BLaER1 treated with 17β-estradiol and CSF1 and Interleukin-3, amounts not matched to agents 10 nM and 100 nM (cell line): ENCODE results near the gene MTCL1.

Experiments
- H3K27ac ChIP-seq, 11 experiments: shearing (Covaris generic); formaldehyde crosslinking; 2 replicates each; pipeline ENCODE4 v1.8.1; 2022
- H3K27me3 ChIP-seq, 11 experiments: shearing (Covaris generic); formaldehyde crosslinking; 2 replicates each; pipeline ENCODE4 v1.8.1; 2022
- H3K36me3 ChIP-seq, 11 experiments: shearing (Covaris generic); formaldehyde crosslinking; 2 replicates each; pipeline ENCODE4 v1.8.1; 2022
- H3K4me1 ChIP-seq, 10 experiments: shearing (Covaris generic); formaldehyde crosslinking; 2 replicates each; pipeline ENCODE4 v1.8.1; 2022
- H3K4me2 ChIP-seq, 11 experiments: shearing (Covaris generic); formaldehyde crosslinking; 2 replicates each; pipeline ENCODE4 v1.8.1; 2022
- H3K4me3 ChIP-seq, 10 experiments: shearing (Covaris generic); formaldehyde crosslinking; 2 replicates each; pipeline ENCODE4 v1.8.1; 2022
- H3K9ac ChIP-seq, 11 experiments: shearing (Covaris generic); formaldehyde crosslinking; 2 replicates each; pipeline ENCODE4 v1.8.1; 2022
- H3K9me3 ChIP-seq, 11 experiments: shearing (Covaris generic); formaldehyde crosslinking; replicated peaks in 1 of 11; 2 replicates each; pipeline ENCODE4 v1.8.1; 2022
- H4K20me1 ChIP-seq, 11 experiments: shearing (Covaris generic); formaldehyde crosslinking; 2 replicates each; pipeline ENCODE4 v1.8.1; 2022
- Cebpa-rat ChIP-seq, 11 experiments: shearing (Covaris generic); IDR thresholded peaks; 2 replicates each; pipeline ENCODE4 v1.8.1; 2022

Gene MTCL1

DNA sequence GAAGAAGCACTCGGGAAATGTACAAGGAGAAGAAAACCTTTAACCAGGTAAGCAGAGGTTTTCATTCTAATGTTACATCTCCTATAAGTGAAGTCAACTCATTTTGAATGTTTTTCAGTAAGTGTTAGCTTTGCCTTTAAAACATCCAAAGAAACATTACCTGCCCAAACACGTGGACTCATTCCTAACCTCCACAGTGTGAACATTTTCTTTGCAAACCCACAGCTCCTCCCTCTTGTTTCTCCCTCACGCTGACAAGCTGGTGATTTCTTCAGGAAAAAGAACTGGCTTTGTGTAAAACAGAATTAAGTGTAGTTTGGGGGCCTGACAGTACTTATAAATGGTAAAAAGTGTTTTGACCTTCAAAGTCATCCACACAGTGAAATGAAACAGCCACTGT lies 72.5 kb downstream of the MTCL1 start:
- Histone ChIP-seq H3K27me3 (peaks cover 0 to 57% (median 0%) of the 10 kb centered on the region in 11 experiments; a peak in 7 of 22 replicates), H3K9ac (peak overlapping the region in 4 of 11 experiments; percentile 21 to 86 (median 25); a peak in 3 of 22 replicates), H3K36me3 (peaks cover 0 to 25% (median 0%) of the 10 kb centered on the region in 11 experiments; a peak in 1 of 22 replicates), H4K20me1 (peaks cover 0 to 2% (median 0%) of the 10 kb centered on the region in 11 experiments; a peak in 1 of 22 replicates), H3K4me3 (no peak overlapping the region), H3K4me1 (peaks cover 34 to 100% (median 91%) of the 10 kb centered on the region in 10 experiments), H3K27ac (peak overlapping the region in 5 of 11 experiments; percentile 25 to 89 (median 46); a peak in 8 of 22 replicates), H3K4me2 (peak overlapping the region in 9 of 11 experiments; percentile 86 to 99 (median 94); a peak in 19 of 22 replicates), H3K9me3 (no peaks in the 10 kb centered on the region)
- TF ChIP-seq Cebpa-rat (IDR thresholded peaks at IDR 0.05), result no peak

DNA sequence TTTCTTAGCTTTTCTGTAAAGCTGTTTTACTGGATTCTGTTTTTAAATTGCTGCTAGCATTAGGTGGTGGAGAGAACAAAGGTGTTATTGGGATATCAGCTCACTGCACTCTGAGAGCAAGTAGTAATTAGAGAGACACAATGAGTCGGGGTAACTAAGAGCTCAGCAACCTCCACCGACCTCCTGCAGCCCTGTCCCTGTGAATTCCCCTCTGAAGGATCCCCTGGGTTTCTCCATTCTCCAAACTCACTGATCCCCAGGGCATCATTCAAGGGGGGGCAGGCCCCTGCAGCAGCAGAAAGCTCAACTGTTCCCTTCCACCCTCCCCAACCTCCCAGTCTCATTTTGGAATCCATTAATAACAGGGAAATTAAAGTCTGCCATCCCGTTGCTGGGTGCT lies 73.0 kb downstream of the MTCL1 start:
- H3K36me3 ChIP-seq, result peaks cover 0 to 23% (median 0%) of the 10 kb centered on the region in 11 experiments; a peak in 2 of 22 replicates
- H3K27me3 ChIP-seq, result peaks cover 0 to 63% (median 0%) of the 10 kb centered on the region in 11 experiments; a peak in 7 of 22 replicates
- TF ChIP-seq Cebpa-rat (IDR thresholded peaks at IDR 0.05), result no peak
- H3K4me3 ChIP-seq, result peak overlapping the region in 1 of 10 experiments; percentile 94; a peak in 1 of 20 replicates
- no peaks in the 10 kb centered on the region for H3K9me3 ChIP-seq
- H3K4me1 ChIP-seq, result peaks cover 40 to 99% (median 96%) of the 10 kb centered on the region in 10 experiments
- peak overlapping the region in 5 of 11 experiments; percentile 19 to 88 (median 53); a peak in 8 of 22 replicates for H3K9ac ChIP-seq
- H4K20me1 ChIP-seq, result peaks cover 0 to 5% (median 0%) of the 10 kb centered on the region in 11 experiments; a peak in 1 of 22 replicates
- peak overlapping the region in 7 of 11 experiments; percentile 21 to 93 (median 46); a peak in 12 of 22 replicates for H3K27ac ChIP-seq
- peak overlapping the region in 10 of 11 experiments; percentile 36 to 99 (median 93); a peak in 19 of 22 replicates for H3K4me2 ChIP-seq

DNA sequence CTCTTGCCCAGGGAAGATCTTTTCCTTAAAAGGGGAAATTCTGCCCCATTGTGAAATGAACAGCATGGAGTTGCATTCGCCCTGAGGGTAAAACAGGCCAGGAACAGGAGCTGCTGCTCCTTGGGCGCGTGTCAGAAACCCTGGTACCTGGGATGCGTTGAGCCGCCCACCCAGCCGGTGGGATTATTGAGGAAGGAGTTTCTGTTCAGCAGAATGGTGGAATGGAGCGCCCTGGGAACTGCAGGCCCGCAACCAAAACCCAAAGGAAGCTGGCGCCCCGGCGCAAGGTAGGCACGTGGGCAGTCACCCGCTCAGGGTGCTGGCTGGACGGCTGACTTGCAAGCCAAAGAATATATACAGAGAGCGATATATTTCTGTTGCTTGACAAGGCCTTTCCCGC lies 73.5 kb downstream of the MTCL1 start:
- H3K4me2 ChIP-seq, result peak overlapping the region; percentile 31 to 99 (median 92)
- peaks cover 44 to 100% (median 94%) of the 10 kb centered on the region in 10 experiments for H3K4me1 ChIP-seq
- peaks cover 0 to 10% (median 0%) of the 10 kb centered on the region in 11 experiments; a peak in 1 of 22 replicates for H4K20me1 ChIP-seq
- peaks cover 0 to 67% (median 0%) of the 10 kb centered on the region in 11 experiments; a peak in 7 of 22 replicates for H3K27me3 ChIP-seq
- no peak for TF ChIP-seq Cebpa-rat (IDR thresholded peaks at IDR 0.05)
- H3K9me3 ChIP-seq, result no peaks in the 10 kb centered on the region
- peaks cover 0 to 26% (median 0%) of the 10 kb centered on the region in 11 experiments; a peak in 2 of 22 replicates for H3K36me3 ChIP-seq
- peak overlapping the region in 5 of 11 experiments; percentile 21 to 88 (median 53); a peak in 8 of 22 replicates for H3K9ac ChIP-seq
- peak overlapping the region in 7 of 11 experiments; percentile 21 to 93 (median 46); a peak in 13 of 22 replicates for H3K27ac ChIP-seq
- H3K4me3 ChIP-seq, result peak overlapping the region in 2 of 10 experiments; percentile 15 to 94; a peak in 2 of 20 replicates

DNA sequence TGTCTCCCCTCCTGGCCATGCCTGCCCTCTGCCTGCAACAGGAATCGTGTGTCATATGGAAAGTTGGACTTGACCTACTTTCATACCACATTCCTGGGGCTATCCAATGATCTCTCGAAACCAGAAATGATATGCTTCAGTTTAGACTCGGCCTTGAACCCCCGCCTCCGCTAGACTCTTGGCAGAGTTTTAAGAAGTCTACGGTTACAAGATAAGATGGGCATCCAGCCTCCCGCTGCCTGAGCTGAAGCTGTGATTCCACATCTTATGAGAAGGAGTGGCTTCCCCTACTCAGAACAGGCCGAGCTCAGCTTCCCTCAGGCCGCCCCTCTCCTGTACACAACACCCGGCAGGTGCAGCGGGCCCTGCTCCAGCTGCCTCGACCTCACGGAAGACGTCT lies 73.9 kb downstream of the MTCL1 start:
- H3K9me3 ChIP-seq, result no peaks in the 10 kb centered on the region
- peak overlapping the region in 7 of 11 experiments; percentile 21 to 93 (median 46); a peak in 11 of 22 replicates for H3K27ac ChIP-seq
- H3K4me3 ChIP-seq, result peak overlapping the region in 2 of 10 experiments; percentile 15 to 94; a peak in 2 of 20 replicates
- peaks cover 0 to 72% (median 0%) of the 10 kb centered on the region in 11 experiments; a peak in 7 of 22 replicates for H3K27me3 ChIP-seq
- H4K20me1 ChIP-seq, result peaks cover 0 to 14% (median 0%) of the 10 kb centered on the region in 11 experiments; a peak in 1 of 22 replicates
- peak overlapping the region; percentile 31 to 99 (median 92) for H3K4me2 ChIP-seq
- TF ChIP-seq Cebpa-rat (IDR thresholded peaks at IDR 0.05), result no peak
- peaks cover 0 to 28% (median 0%) of the 10 kb centered on the region in 11 experiments; a peak in 3 of 22 replicates for H3K36me3 ChIP-seq
- peaks cover 48 to 100% (median 98%) of the 10 kb centered on the region in 10 experiments for H3K4me1 ChIP-seq
- H3K9ac ChIP-seq, result peak overlapping the region in 4 of 11 experiments; percentile 21 to 88 (median 70); a peak in 7 of 22 replicates

DNA sequence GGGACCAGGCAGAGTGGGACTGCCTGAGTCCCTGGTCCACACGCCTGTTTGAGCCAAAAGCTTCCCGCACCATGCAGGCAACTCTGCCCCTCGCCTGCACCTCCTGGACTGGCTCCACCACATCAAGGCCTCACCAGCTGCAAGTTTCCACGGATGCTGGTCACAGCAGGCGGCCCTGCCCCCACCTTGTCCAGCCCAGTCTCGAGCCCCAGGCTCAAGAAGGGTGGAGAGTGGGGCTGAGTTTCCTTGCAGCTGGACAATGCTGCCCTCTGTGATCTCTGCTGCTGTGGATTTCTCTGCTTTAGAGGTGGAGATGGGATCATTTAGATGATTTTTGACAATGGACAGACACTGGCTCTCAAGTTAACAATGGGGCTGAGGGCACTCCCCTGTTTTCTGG lies 74.9 kb downstream of the MTCL1 start:
- TF ChIP-seq Cebpa-rat (IDR thresholded peaks at IDR 0.05), result no peak
- Histone ChIP-seq H3K4me1 (peaks cover 58 to 100% (median 96%) of the 10 kb centered on the region in 10 experiments), H3K27ac (peak overlapping the region in 7 of 11 experiments; percentile 15 to 93 (median 48); a peak in 13 of 22 replicates), H3K36me3 (peaks cover 0 to 29% (median 0%) of the 10 kb centered on the region in 11 experiments; a peak in 3 of 22 replicates), H3K27me3 (peaks cover 0 to 81% (median 0%) of the 10 kb centered on the region in 11 experiments; a peak in 7 of 22 replicates), H3K4me2 (peak overlapping the region in 10 of 11 experiments; percentile 8 to 99 (median 93); a peak in 19 of 22 replicates), H3K9ac (peak overlapping the region in 5 of 11 experiments; percentile 11 to 88 (median 86); a peak in 9 of 22 replicates), H3K9me3 (no peaks in the 10 kb centered on the region), H3K4me3 (peak overlapping the region in 2 of 10 experiments; percentile 39 to 94; a peak in 4 of 20 replicates), H4K20me1 (peaks cover 0 to 19% (median 0%) of the 10 kb centered on the region in 11 experiments; a peak in 1 of 22 replicates)

DNA sequence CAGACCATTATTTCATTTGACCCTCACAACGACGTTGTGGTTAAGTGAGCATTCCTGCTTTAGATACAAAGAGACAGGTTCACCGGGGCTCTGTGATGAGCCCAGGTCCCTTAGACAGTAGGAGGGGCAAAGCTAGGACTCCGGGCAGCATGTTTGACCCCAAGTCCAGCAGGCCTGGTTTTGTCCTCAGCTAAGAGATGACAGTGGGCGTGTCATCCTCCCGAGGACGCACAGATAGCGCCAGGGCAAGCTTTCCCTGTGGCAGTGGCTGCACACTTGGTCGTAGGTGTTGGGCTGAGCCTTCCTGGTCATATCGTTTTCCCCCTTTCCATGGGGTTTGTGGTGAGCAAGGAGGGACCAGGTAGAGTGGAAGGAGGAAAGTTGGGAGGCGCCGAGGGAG lies 76.3 kb downstream of the MTCL1 start:
- Histone ChIP-seq H3K36me3 (peaks cover 0 to 43% (median 0%) of the 10 kb centered on the region in 11 experiments; a peak in 3 of 22 replicates), H3K27me3 (peaks cover 0 to 95% (median 0%) of the 10 kb centered on the region in 11 experiments; a peak in 7 of 22 replicates), H4K20me1 (peaks cover 0 to 27% (median 0%) of the 10 kb centered on the region in 11 experiments; a peak in 2 of 22 replicates), H3K27ac (peak overlapping the region in 8 of 11 experiments; percentile 44 to 93 (median 86); a peak in 15 of 22 replicates), H3K4me3 (peak overlapping the region in 8 of 10 experiments; percentile 32 to 94 (median 64); a peak in 15 of 20 replicates), H3K9ac (peak overlapping the region in 8 of 11 experiments; percentile 57 to 89 (median 84); a peak in 16 of 22 replicates), H3K9me3 (no peaks in the 10 kb centered on the region), H3K4me2 (peak overlapping the region; percentile 86 to 99 (median 94)), H3K4me1 (peaks cover 64 to 100% (median 89%) of the 10 kb centered on the region in 10 experiments)
- TF ChIP-seq Cebpa-rat (IDR thresholded peaks at IDR 0.05), result no peak

DNA sequence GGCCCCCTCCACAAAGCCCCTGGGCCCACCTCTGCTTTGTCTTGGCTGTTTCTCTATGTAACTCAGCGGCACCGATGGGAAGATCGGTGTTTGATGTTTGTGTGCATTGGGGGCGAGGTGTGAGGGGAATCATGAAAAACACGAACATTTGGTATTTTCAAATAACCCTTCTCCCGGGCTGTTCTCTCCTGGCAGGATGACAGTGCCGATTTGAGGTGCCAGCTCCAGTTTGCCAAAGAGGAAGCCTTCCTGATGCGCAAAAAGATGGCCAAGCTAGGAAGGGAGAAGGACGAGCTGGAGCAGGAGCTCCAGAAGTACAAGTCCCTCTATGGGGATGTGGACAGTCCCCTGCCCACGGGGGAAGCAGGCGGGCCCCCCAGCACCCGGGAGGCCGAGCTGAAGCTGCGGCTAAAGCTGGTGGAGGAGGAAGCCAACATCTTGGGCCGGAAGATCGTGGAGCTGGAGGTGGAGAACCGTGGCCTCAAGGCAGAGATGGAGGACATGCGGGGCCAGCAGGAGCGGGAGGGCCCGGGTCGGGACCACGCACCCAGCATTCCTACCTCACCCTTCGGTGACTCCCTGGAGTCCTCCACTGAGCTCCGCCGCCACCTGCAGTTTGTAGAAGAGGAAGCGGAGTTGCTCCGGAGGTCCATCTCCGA lies 78.1 kb downstream of the MTCL1 start:
- H3K4me1 ChIP-seq, result peaks cover 51 to 100% (median 90%) of the 10 kb centered on the region in 10 experiments
- no peak for TF ChIP-seq Cebpa-rat (IDR thresholded peaks at IDR 0.05)
- no peaks in the 10 kb centered on the region for H3K9me3 ChIP-seq
- peak overlapping the region; percentile 86 to 99 (median 94) for H3K4me2 ChIP-seq
- H3K27me3 ChIP-seq, result peaks cover 0 to 97% (median 0%) of the 10 kb centered on the region in 11 experiments; a peak in 7 of 22 replicates
- peak overlapping the region; percentile 32 to 94 (median 64); a peak in 19 of 20 replicates for H3K4me3 ChIP-seq
- peak overlapping the region in 10 of 11 experiments; percentile 3 to 89 (median 82); a peak in 17 of 22 replicates for H3K9ac ChIP-seq
- peaks cover 0 to 59% (median 0%) of the 10 kb centered on the region in 11 experiments; a peak in 5 of 22 replicates for H3K36me3 ChIP-seq
- H3K27ac ChIP-seq, result peak overlapping the region in 9 of 11 experiments; percentile 53 to 93 (median 84); a peak in 16 of 22 replicates
- H4K20me1 ChIP-seq, result peaks cover 0 to 33% (median 0%) of the 10 kb centered on the region in 11 experiments; a peak in 2 of 22 replicates
